A549 treated with Mapracorat at 1 μM for 4 hours (cell line): ENCODE measurements around the gene ANKMY2. TPM values are rescaled to one million over a fixed set of nuclear protein-coding genes. Genes with fewer than 3 reads are reported as not detected.

ENCODE experiments used
- total RNA-seq: library from RNA; stranded (reverse); fragments of 200-300 nt; extraction: Qiagen RNA extraction; gene quantifications from 5 replicates; pipeline ENCODE4 v1.2.3, GENCODE V29; 2022

ANKMY2 gene
- 12.2 to 17.2 TPM (median 13.4 TPM) in 5 replicates for total RNA-seq

DNA sequence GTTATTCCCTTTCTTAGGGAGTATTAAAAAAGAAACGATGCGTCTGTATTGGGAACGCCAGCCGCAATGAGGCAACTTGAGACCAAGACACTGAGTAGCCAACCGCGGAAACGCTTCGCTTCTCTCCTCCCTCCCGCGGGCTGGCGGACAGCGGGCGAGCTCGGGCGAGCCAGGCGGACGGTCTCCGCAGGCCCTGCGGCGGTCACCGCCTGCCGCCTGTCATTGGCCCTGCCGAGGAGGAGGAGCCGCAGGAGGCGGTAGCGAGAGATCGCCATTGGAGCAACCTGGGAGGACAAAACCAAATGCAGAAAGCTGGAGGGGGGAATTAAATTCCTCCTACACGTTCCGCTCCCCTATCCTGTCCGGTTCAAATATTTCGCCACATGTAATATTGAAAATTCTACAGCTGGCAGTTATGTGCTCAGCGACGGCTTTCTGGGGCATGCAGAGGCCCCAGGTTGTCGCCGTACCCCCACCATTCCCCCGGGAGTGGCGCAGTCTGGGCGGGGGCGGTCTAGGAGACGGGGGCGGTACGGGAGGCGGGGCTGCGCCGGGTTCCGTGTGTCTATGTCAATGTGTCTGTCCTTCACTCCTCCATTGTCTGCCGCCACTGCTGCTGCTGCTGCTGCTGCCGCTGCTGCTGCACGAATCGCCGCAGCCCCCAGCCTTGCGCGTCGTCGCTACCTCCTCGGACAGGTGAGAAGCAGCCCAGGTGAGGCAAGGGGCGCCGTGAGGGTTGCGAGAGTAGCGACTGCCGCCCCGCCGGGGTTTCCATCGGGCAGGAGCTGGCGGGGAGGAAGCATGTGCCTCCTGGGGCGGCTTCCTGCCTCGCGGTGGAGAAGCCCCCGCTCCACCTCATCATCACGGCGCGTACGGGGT, at the start of gene ANKMY2, which contains the start of gene BZW2:
Gene ANKMY2, minus strand, starts transcription at position 162 of the 879 bp plus-strand sequence. CDS start 181 bp downstream, outside the sequence.
Gene BZW2, plus strand, starts transcription at position 589 of the 879 bp plus-strand sequence. CDS start 19,263 bp downstream, outside the sequence.

Other genes with a start within 250 kb of the ANKMY2 start
- 0.45 to 0.67 TPM (median 0.60 TPM) in 5 replicates for gene CRPPA, start 224.2 kb downstream of the ANKMY2 start, total RNA-seq
- not detected in 5 replicates for gene SOSTDC1, start 180.0 kb downstream of the ANKMY2 start, total RNA-seq
- not detected in 5 replicates for gene LRRC72, start 118.9 kb downstream of the ANKMY2 start, total RNA-seq
- 88.6 to 98.1 TPM (median 94.8 TPM) in 5 replicates for gene BZW2, start 427 bp upstream of the ANKMY2 start, total RNA-seq
- 12.2 to 16.5 TPM (median 16.4 TPM) in 5 replicates for gene TSPAN13, start 108.0 kb upstream of the ANKMY2 start, total RNA-seq
- 100 to 177 TPM (median 136 TPM) in 5 replicates for gene AGR2, start 159.2 kb upstream of the ANKMY2 start, total RNA-seq
- not detected in 5 replicates for gene AGR3, start 236.2 kb upstream of the ANKMY2 start, total RNA-seq